Measurements from ENCODE around the gene HOXC9. TPM values are rescaled to one million over a fixed set of nuclear protein-coding genes. Genes with fewer than 3 reads are reported as not detected.

The HOXC9 gene
- polyA plus RNA-seq, 3 donors: 21.0 to 25.3 (median 22.3) TPM

DNA sequence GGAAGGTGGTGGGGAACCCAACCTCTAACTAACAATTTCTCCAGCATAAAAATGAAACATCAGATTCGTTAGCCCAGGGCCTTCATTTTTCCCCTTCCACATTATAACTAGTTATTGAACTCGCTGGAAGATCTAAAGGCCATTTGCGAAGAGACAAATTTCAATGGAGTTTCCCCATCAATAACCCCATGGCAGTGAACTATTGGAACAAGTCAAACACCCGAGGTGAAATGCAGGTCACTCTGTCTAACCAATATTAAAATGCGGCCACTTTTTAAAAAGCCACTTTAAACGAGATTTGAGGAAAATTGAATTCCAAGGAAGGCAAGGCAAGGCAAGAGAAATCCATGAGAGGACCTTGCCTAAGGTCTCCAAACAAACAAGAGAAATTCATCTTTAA, 49.1 kb downstream of the HOXC9 start:
- no peak for DNase-seq (ENCODE audit: low read depth in 3 of 3, low spot score in 2 of 3)

DNA sequence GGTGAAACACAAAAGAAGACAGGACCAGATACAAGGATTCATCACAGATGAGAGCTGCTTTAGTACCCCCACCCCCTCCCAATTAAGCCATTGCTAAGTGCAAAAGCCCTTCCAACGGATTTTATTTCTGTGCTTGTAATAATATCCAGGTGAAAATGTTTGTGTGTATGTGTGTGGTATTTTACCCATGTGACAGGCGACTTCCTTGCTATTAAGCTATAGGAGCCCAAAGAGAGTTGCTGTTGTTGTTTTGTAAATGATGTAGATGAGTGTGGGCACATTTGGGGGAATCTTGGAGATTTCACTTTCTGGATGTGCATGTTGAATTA, 50.5 kb downstream of the HOXC9 start:
- DNase-seq (ENCODE audit: low read depth in 3 of 3, low spot score in 2 of 3): no peak

GRCh38 chr12:54051026-54051842, 51.3 kb downstream of the HOXC9 start:
- no peak for DNase-seq (ENCODE audit: low read depth in 3 of 3, low spot score in 2 of 3)

DNA sequence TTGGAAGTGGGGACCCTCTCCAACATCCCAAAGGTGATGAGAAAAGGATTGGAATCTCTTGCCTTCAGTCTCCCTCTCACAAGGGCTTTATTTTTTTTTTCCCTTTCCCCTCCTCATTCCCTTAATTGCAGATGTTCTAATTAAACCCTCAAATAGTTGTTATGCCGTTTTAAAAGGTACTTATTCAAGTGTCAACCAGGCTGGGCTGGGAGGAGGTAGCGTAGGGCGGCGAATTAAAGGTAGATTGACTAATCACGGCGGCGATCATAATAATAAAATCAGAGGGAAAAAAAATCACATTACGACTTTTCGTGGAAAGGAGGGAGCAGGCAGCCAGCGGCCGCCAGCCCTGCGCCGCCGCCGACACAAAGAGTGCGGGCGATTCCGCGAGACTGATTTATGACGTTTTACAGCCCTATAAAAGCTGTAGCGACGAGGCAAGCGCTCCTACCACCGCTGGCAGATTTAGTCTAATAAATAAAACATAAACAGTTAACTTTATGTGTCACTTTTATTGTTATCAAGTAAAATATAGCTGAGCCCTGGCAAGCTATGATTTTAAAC, 52.0 kb downstream of the HOXC9 start:
- DNase-seq (ENCODE audit: low read depth in 3 of 3, low spot score in 2 of 3): peak in 1 of 3 donors; percentile 77

- DNase-seq (ENCODE audit: low read depth in 3 of 3, low spot score in 2 of 3): no peak
Measured at GRCh38 chr12:54052438-54053002, 52.6 kb downstream of the HOXC9 start.

Other genes starting within 250 kb of the HOXC9 start
- under 1 TPM in 1 of 3 donors, not detected in 2; 0.23 TPM for gene CISTR, start 248.2 kb upstream of the HOXC9 start, polyA plus RNA-seq (ENCODE audit: insufficient read length in 3 of 3)
- not detected for gene HOXC13, start 61.3 kb upstream of the HOXC9 start, polyA plus RNA-seq (ENCODE audit: insufficient read length in 3 of 3)
- not detected for gene HOXC12, start 45.3 kb upstream of the HOXC9 start, polyA plus RNA-seq (ENCODE audit: insufficient read length in 3 of 3)
- 1 to 10 TPM; 1.4 to 2.8 (median 1.5) TPM for gene HOXC11, start 27.0 kb upstream of the HOXC9 start, polyA plus RNA-seq (ENCODE audit: insufficient read length in 3 of 3)
- gene HOTAIR, start 25.2 kb upstream of the HOXC9 start, polyA plus RNA-seq (ENCODE audit: insufficient read length in 3 of 3): 1 to 10 TPM; 1.1 to 2.9 (median 1.2) TPM
- gene HOXC10, start 15.0 kb upstream of the HOXC9 start, polyA plus RNA-seq (ENCODE audit: insufficient read length in 3 of 3): 10 to 100 TPM; 63.5 to 68.8 (median 64.5) TPM
- 1 to 10 TPM; 6.3 to 7.1 (median 6.5) TPM for gene HOXC8, start 8.8 kb downstream of the HOXC9 start, polyA plus RNA-seq (ENCODE audit: insufficient read length in 3 of 3)
- gene HOXC6, start 28.3 kb downstream of the HOXC9 start, polyA plus RNA-seq (ENCODE audit: insufficient read length in 3 of 3): 10 to 100 TPM; 21.8 to 29.3 (median 23.3) TPM
- gene HOXC5, start 32.9 kb downstream of the HOXC9 start, polyA plus RNA-seq (ENCODE audit: insufficient read length in 3 of 3): 1 to 10 TPM in 2 of 3 donors, under 1 TPM in 1; 0.93 to 1.4 (median 1.4) TPM
- 10 to 100 TPM; 32.4 to 42.5 (median 37.2) TPM for gene HOXC4, start 53.7 kb downstream of the HOXC9 start, polyA plus RNA-seq (ENCODE audit: insufficient read length in 3 of 3)
- 10 to 100 TPM; 30.5 to 34.2 (median 31.5) TPM for gene SMUG1, start 188.8 kb downstream of the HOXC9 start, polyA plus RNA-seq (ENCODE audit: insufficient read length in 3 of 3)